Measurements from ENCODE around the gene RIMBP3B.
"Not testable (repeated sequence)": the region's sequence is repeated elsewhere in the genome, so short reads cannot be mapped to it uniquely, and the experiment has no call there.

RIMBP3B gene

DNA sequence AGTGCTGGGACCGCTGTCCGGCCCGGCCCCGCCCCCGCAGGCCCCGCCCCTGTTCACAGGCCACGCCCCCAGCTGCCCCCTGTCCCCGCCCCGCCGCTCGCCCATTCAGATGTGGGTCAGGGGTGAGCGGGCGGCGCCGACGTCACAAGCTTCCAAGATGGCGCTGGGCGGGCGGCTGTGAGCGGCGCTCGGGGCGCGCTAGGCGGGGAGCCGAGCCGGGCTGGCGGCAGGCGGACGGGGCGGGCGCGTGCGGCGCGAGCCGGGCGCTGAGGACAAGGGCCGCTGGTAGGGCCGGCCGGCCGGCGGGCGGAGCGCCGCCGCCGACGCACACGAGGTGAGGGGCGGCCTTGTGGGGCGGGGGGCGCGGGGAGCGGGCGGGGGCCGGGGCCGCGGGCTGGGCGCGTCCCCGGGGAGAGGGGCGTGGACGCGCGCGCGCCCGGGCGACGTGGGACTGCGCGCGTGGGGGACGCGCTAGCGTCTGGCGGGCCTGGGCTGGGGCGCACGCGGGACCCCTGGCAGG, 33.7 kb downstream of the RIMBP3B start, which contains the start of gene HIC2:
Gene HIC2 (plus strand): TSS at position 145 of the 520 bp plus-strand sequence. CDS start 25,461 bp downstream, outside the sequence.
- DNase-seq: peak; percentile 25

- DNase-seq: peak; percentile 21
Measured at GRCh38 chr22:21417853-21418252, 34.3 kb downstream of the RIMBP3B start.

GRCh38 chr22:21418974-21419638, 35.6 kb downstream of the RIMBP3B start:
- not testable (repeated sequence) for DNase-seq

DNA sequence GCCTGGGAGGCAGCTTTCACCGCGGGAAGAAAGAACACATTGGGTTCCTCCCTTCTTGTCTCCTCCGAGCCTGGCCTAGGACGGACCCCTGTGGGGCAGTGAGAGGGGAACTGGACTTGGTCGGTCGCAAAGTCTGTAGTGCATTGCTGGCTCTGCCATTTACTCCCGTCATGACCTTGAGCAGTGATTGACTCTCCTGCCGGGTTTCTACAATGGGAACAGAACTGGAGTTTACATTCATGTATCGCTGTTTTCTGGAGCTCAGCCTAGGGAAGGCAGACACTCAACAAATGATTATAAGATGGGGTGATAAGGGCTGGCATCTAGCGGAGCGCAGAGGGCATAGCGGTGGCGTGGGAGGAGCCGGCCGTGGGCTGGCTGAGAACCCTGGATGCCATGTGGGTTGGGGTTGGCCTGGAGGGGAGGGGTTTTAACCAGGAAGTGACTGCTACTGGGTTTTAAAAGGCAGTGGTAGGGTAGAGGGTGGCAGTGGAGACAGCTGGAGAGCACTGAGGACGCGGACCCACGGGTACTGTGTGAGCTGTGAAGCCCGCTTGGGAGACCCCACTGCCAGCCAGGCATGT, 36.7 kb downstream of the RIMBP3B start:
- DNase-seq: not testable (repeated sequence)

DNA sequence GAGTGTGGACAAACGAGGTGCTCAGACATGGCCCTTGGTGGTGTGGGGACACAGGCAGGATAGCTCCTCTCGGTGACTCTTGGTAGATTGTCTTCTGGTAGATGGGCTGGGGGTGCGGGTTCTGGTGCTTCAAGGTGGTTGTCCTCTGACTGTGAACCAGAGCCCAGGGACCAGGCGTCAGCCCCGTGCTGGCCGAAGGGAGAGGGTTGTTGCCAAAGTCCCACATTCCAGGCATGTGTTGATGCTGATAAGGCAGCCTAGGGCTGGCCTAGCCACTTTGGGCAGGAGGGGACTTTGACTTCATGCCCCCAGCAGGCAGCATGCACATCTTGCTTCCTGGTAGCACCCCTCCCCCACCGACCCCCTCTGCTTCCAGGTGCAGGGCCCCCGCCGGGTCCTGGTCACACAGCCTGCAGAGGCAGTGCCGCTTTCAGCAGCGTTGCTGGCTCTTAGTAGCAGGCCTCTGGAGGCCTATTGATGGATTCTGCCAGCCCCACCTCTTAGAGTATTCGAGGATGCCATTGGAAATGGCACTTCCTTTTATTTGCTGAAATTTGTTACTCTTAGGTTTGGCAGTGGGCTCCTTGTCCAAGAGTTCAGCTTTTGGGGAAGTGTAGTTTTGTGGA, 40.6 kb downstream of the RIMBP3B start:
- DNase-seq: not testable (repeated sequence)

GRCh38 chr22:21434378-21435233, 51.1 kb downstream of the RIMBP3B start:
- not testable (repeated sequence) for DNase-seq

GRCh38 chr22:21435998-21436810, 52.7 kb downstream of the RIMBP3B start:
- DNase-seq: not testable (repeated sequence)

DNA sequence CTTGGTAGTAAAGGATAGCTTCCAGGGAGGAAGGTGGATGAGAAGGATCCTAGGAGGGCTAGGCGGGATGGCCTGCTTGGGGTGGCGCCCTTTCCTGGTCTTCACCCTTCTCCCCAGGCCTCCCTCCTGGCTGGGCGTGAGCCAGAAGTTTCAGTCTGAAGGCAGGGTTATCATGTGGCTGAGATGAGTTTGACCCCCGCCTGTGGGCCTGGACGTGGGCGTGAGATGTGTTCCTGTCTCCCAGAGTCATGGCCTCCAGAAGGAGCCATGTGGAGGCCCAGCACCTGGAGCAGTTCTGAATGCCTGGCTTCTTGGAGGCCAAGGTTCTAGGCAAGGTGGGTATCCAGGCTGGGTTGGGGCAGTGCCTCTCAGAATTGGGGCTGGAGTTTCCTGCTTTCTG, 54.5 kb downstream of the RIMBP3B start:
- DNase-seq: not testable (repeated sequence)

Data from CD4-positive, alpha-beta T cell treated with Interleukin-12 subunit alpha and Interleukin-12 subunit beta, for 1 hour (primary cell).